Liver (tissue), 9 donors: ENCODE results near the gene PELI2. TPM values are rescaled to one million over a fixed set of nuclear protein-coding genes. Genes with fewer than 3 reads are reported as not detected.

Experiments
- DNase-seq: peaks from one replicate; pipeline ENCODE4 v3.0.0-alpha.2; 2017; ENCODE audit warnings: low spot score
- H3K27ac ChIP-seq, 2 donors: one replicate each; pipeline ENCODE4 v1.7.0; 2013; ENCODE audit warnings: inconsistent platforms in 2 of 2, low read length in 2 of 2, control low read depth in 1 of 2, low read depth in 1 of 2, mild to moderate bottlenecking in 1 of 2
- H3K27me3 ChIP-seq, 4 donors: one replicate each; pipeline versions ENCODE4 v1.6.1 to v1.7.0; 2013; ENCODE audit warnings: low read length in 3 of 4, inconsistent platforms in 1 of 4, mild to moderate bottlenecking in 1 of 4, moderate library complexity in 1 of 4; ENCODE audit not compliant: control insufficient read depth in 4 of 4, insufficient read depth in 4 of 4
- H3K36me3 ChIP-seq, 4 donors: one replicate each; pipeline versions ENCODE4 v1.6.1 to v1.7.0; 2013; ENCODE audit warnings: low read length in 3 of 4, mild to moderate bottlenecking in 3 of 4, low read depth in 1 of 4, moderate library complexity in 1 of 4; ENCODE audit not compliant: control insufficient read depth in 4 of 4, insufficient read depth in 3 of 4
- H3K4me1 ChIP-seq, 4 donors: one replicate each; pipeline versions ENCODE4 v1.6.1 to v1.7.0; 2013; ENCODE audit warnings: low read length in 3 of 4, mild to moderate bottlenecking in 3 of 4, moderate library complexity in 1 of 4; ENCODE audit not compliant: control insufficient read depth in 4 of 4, insufficient read depth in 4 of 4
- H3K4me3 ChIP-seq, 3 donors: one replicate each; pipeline versions ENCODE4 v1.6.1 to v1.7.0; 2013; ENCODE audit warnings: low read length in 3 of 3, control low read depth in 1 of 3, low read depth in 1 of 3, mild to moderate bottlenecking in 1 of 3
- H3K9ac ChIP-seq, 2 donors: one replicate each; pipeline ENCODE4 v1.7.0; 2013; ENCODE audit warnings: low read length in 2 of 2, mild to moderate bottlenecking in 2 of 2, moderate library complexity in 2 of 2, control low read depth in 1 of 2, low read depth in 1 of 2
- H3K9me3 ChIP-seq, 4 donors: one replicate each; pipeline versions ENCODE4 v1.6.1 to v1.7.0; 2013; ENCODE audit warnings: low read length in 3 of 4; ENCODE audit not compliant: control insufficient read depth in 4 of 4
- EGR1 ChIP-seq, 2 donors: IDR thresholded peaks; 2 replicates each; pipeline ENCODE4 v1.6.1; 2016 to 2018; ENCODE audit warnings: antibody characterized with exemption in 2 of 2, low read depth in 2 of 2
- FOXA1 ChIP-seq: IDR thresholded peaks from 2 replicates; pipeline ENCODE4 v1.6.1; 2016; ENCODE audit warnings: antibody characterized with exemption
- FOXA2 ChIP-seq: IDR thresholded peaks from 2 replicates; pipeline ENCODE4 v1.6.1; 2016; ENCODE audit warnings: antibody characterized with exemption
- GABPA ChIP-seq, 2 donors: IDR thresholded peaks in 1 of 2; conservative IDR thresholded peaks in 1 of 2; 2 replicates each; pipeline ENCODE4 v1.6.1; 2016; ENCODE audit warnings: antibody characterized with exemption in 2 of 2, mild to moderate bottlenecking in 1 of 2, moderate library complexity in 1 of 2
- HNF4A ChIP-seq, 2 donors: conservative IDR thresholded peaks; 2 replicates each; pipeline ENCODE4 v1.6.1; 2016; ENCODE audit warnings: antibody characterized with exemption in 2 of 2, mild to moderate bottlenecking in 2 of 2
- HNF4G ChIP-seq: IDR thresholded peaks from 2 replicates; pipeline ENCODE4 v1.6.1; 2016; ENCODE audit warnings: antibody characterized with exemption
- JUND ChIP-seq, 2 donors: IDR thresholded peaks; 2 replicates each; pipeline ENCODE4 v1.6.1; 2016; ENCODE audit warnings: antibody characterized with exemption in 2 of 2
- NR2F2 ChIP-seq: IDR thresholded peaks from 2 replicates; pipeline ENCODE4 v1.6.1; 2016; ENCODE audit warnings: antibody characterized with exemption
- RAD21 ChIP-seq, 2 donors: IDR thresholded peaks; 2 replicates each; pipeline ENCODE4 v1.6.1; 2016; ENCODE audit warnings: antibody characterized with exemption in 2 of 2, mild to moderate bottlenecking in 2 of 2
- RXRA ChIP-seq, 2 donors: IDR thresholded peaks; 2 replicates each; pipeline ENCODE4 v1.6.1; 2017 to 2018; ENCODE audit warnings: antibody characterized with exemption in 2 of 2, mild to moderate bottlenecking in 1 of 2
- SP1 ChIP-seq: IDR thresholded peaks from 2 replicates; pipeline ENCODE4 v1.6.1; 2018; ENCODE audit warnings: antibody characterized with exemption, mild to moderate bottlenecking
- TAF1 ChIP-seq: conservative IDR thresholded peaks from 2 replicates; pipeline ENCODE4 v1.6.1; 2016; ENCODE audit warnings: antibody characterized with exemption, mild to moderate bottlenecking
- YY1 ChIP-seq: IDR thresholded peaks from 2 replicates; pipeline ENCODE4 v1.6.1; 2016; ENCODE audit warnings: antibody characterized with exemption, mild to moderate bottlenecking
- WGBS: extraction: QIAGEN DNeasy Blood & Tissue Kit; methylation state at CpG from one replicate; pipeline ENCODE4 v1.1.7; 2013; 5-methylcytosine and 5-hydroxymethylcytosine counted together
- polyA plus RNA-seq, 2 donors: library from polyadenylated mRNA; stranded (reverse) in 1 of 2; unstranded in 1 of 2; fragments of 200-250 nt in 1 of 2; fragments of >200 nt in 1 of 2; fragmentation: Nextera tagmentation in 1 of 2; extraction: Ambion mirVana in 1 of 2; gene quantifications; one replicate each; pipeline versions ENCODE4 v1.2.1 to v1.2.3, GENCODE V29; 2013 to 2015
- total RNA-seq, 2 donors: library from RNA; depleted of rRNA; stranded (reverse); fragments of >200 nt; gene quantifications; one replicate each; pipeline ENCODE4 v1.2.3, GENCODE V29; 2014
- TF ChIP-seq, protein P1 (sequence below): IDR thresholded peaks from 2 replicates; pipeline ENCODE4 v1.6.1; 2016; ENCODE audit warnings: antibody characterized with exemption
- TF ChIP-seq, protein P2 (sequence below): IDR thresholded peaks from 2 replicates; pipeline ENCODE4 v1.6.1; 2016; ENCODE audit warnings: antibody characterized with exemption
- TF ChIP-seq, protein P3 (sequence below): fragments of 150-350 bp; IDR thresholded peaks from 2 replicates; pipeline ENCODE4 v1.5.1; 2017; ENCODE audit warnings: improper control_type of control experiment, low read depth, low read length; ENCODE audit not compliant: missing input control
- TF ChIP-seq, protein P4 (sequence below): IDR thresholded peaks from 2 replicates; pipeline ENCODE4 v1.6.1; 2016; ENCODE audit warnings: antibody characterized with exemption, mild to moderate bottlenecking
- TF ChIP-seq, protein P5 (sequence below): IDR thresholded peaks from 2 replicates; pipeline ENCODE4 v1.6.1; 2016; ENCODE audit warnings: antibody characterized with exemption
- donor health status: healthy.
- donor health status: healthy.
- donor health status: healthy.
- donor health status: healthy.
- donor health status: healthy.

The PELI2 gene
- total and polyA plus RNA-seq, 4 donors, result 0.68 to 2.9 (median 1.2) TPM

DNA sequence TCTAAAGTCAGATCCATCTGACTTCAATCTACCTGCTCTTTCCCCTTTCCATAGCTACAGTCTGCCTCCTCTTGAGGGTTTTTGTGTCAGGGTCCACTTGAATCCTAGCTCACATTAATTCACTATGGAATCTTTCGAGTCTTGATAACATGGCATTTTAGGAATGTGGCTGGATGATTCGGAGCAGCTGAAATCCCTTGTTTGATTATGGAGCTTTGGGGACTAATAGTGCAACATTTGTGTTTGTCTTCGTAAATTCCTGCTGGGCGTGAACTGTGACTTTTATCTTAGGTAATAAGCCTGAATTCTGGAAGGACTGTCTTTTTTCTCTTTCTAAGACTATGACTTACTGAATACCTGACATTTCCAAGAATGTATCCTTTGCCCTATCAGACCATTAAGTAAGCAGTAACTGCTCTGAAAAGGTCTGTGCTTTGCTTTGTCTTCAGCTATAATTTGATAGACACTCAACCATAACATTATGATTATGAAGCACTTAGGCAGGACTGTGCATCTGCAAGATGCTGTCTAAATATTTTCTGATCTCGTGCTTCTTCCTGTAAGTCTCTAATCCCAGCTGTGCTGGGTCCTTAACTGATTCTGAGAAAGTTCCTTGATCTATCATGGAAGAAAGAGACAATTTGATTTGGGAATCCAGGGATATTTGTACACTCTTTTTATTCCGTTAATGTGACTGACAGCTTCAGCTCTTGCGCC lies 19.0 kb upstream of the PELI2 start:
- 40% methylated on average over 7 of the region's 7 CpGs for WGBS
- Histone ChIP-seq H3K36me3 (no peaks in the 10 kb centered on the region), H3K9me3 (no peaks in the 10 kb centered on the region), H3K27ac (no peak overlapping the region), H3K4me3 (no peak overlapping the region), H3K4me1 (no peaks in the 10 kb centered on the region), H3K9ac (no peak overlapping the region), H3K27me3 (peaks cover 0 to 3% (median 1%) of the 10 kb centered on the region in 4 donors)
- no peak for DNase-seq
- TF ChIP-seq, protein P1, sequence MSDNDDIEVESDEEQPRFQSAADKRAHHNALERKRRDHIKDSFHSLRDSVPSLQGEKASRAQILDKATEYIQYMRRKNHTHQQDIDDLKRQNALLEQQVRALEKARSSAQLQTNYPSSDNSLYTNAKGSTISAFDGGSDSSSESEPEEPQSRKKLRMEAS, result no peak

DNA sequence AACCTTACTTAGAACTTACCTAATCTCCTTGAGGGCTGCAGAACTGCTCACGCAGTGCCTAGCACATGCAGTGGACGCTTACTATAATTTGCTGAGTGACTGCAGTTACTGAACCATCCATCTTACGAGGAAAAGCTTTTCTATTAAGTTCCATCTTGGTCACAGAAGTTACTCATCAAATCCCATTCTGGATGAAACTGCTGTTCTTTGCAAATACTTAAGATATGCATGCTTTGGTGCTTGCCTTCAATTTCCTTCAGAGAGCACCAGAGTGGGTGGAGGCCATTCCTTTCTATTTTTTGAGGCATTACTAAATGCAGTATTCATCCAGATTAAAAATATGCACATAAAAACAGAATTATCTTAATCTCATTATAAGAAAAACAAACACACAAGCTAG lies 17.7 kb upstream of the PELI2 start:
- TF ChIP-seq, protein P2, sequence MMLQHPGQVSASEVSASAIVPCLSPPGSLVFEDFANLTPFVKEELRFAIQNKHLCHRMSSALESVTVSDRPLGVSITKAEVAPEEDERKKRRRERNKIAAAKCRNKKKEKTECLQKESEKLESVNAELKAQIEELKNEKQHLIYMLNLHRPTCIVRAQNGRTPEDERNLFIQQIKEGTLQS, result no peak
- no peak for TF ChIP-seq FOXA1
- no peak for TF ChIP-seq HNF4G
- TF ChIP-seq YY1, result no peak
- TF ChIP-seq SP1, result no peak
- TF ChIP-seq TAF1, result no peak
- TF ChIP-seq RXRA (IDR thresholded peaks at IDR 0.05), result no peak
- TF ChIP-seq EGR1 (IDR thresholded peaks at IDR 0.05; ENCODE audit: low read depth in 2 of 2), result no peak
- TF ChIP-seq RAD21 (IDR thresholded peaks at IDR 0.05), result no peak
- TF ChIP-seq FOXA2, result no peak
- no peaks in the 10 kb centered on the region for H3K4me1 ChIP-seq
- no peak for DNase-seq
- H3K36me3 ChIP-seq, result no peaks in the 10 kb centered on the region
- peaks cover 0 to 3% (median 1%) of the 10 kb centered on the region in 4 donors for H3K27me3 ChIP-seq
- 86% methylated on average over 3 of the region's 3 CpGs for WGBS
- H3K9me3 ChIP-seq, result no peaks in the 10 kb centered on the region
- no peak overlapping the region for H3K27ac ChIP-seq
- no peak overlapping the region for H3K4me3 ChIP-seq
- no peak overlapping the region for H3K9ac ChIP-seq

DNA sequence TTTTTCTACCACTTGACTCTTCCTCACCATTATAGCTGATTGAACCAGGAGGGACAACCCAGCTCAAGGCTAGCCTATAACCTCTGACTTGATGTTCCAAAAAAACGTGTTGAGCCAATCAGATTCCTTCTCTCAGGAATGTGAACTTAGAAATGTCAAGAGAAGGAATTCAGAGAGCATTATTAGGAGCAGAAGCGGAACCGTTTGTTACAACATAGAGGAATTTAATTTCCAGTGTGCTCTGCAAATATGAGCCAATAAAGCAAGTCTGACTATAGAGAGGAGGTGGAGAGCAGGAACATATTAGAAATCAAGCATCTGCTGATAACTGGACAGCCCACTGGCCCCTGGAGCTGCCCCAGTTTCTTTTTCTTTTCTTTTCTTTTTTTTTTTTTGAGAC lies 15.3 kb upstream of the PELI2 start:
- Histone ChIP-seq H3K27ac (no peak overlapping the region), H3K4me3 (no peak overlapping the region), H3K9me3 (no peaks in the 10 kb centered on the region), H3K27me3 (peaks cover 0 to 3% (median 1%) of the 10 kb centered on the region in 4 donors), H3K9ac (no peak overlapping the region), H3K4me1 (no peaks in the 10 kb centered on the region), H3K36me3 (no peaks in the 10 kb centered on the region)
- DNase-seq, result no peak
- TF ChIP-seq, protein P3, sequence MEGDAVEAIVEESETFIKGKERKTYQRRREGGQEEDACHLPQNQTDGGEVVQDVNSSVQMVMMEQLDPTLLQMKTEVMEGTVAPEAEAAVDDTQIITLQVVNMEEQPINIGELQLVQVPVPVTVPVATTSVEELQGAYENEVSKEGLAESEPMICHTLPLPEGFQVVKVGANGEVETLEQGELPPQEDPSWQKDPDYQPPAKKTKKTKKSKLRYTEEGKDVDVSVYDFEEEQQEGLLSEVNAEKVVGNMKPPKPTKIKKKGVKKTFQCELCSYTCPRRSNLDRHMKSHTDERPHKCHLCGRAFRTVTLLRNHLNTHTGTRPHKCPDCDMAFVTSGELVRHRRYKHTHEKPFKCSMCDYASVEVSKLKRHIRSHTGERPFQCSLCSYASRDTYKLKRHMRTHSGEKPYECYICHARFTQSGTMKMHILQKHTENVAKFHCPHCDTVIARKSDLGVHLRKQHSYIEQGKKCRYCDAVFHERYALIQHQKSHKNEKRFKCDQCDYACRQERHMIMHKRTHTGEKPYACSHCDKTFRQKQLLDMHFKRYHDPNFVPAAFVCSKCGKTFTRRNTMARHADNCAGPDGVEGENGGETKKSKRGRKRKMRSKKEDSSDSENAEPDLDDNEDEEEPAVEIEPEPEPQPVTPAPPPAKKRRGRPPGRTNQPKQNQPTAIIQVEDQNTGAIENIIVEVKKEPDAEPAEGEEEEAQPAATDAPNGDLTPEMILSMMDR, result no peak
- TF ChIP-seq FOXA1 (no peak), TAF1 (no peak), YY1 (no peak), RXRA (IDR thresholded peaks at IDR 0.05) (no peak), GABPA (IDR thresholded peaks at IDR 0.05 in 1 of 2, conservative IDR thresholded peaks at IDR 0.05 in 1 of 2) (no peak), EGR1 (IDR thresholded peaks at IDR 0.05; ENCODE audit: low read depth in 2 of 2) (no peak), NR2F2 (no peak), HNF4G (no peak), HNF4A (conservative IDR thresholded peaks at IDR 0.05) (no peak), SP1 (no peak), JUND (IDR thresholded peaks at IDR 0.05) (no peak), FOXA2 (no peak), RAD21 (IDR thresholded peaks at IDR 0.05) (no peak)
- TF ChIP-seq, protein P1, result no peak
- TF ChIP-seq, protein P4, sequence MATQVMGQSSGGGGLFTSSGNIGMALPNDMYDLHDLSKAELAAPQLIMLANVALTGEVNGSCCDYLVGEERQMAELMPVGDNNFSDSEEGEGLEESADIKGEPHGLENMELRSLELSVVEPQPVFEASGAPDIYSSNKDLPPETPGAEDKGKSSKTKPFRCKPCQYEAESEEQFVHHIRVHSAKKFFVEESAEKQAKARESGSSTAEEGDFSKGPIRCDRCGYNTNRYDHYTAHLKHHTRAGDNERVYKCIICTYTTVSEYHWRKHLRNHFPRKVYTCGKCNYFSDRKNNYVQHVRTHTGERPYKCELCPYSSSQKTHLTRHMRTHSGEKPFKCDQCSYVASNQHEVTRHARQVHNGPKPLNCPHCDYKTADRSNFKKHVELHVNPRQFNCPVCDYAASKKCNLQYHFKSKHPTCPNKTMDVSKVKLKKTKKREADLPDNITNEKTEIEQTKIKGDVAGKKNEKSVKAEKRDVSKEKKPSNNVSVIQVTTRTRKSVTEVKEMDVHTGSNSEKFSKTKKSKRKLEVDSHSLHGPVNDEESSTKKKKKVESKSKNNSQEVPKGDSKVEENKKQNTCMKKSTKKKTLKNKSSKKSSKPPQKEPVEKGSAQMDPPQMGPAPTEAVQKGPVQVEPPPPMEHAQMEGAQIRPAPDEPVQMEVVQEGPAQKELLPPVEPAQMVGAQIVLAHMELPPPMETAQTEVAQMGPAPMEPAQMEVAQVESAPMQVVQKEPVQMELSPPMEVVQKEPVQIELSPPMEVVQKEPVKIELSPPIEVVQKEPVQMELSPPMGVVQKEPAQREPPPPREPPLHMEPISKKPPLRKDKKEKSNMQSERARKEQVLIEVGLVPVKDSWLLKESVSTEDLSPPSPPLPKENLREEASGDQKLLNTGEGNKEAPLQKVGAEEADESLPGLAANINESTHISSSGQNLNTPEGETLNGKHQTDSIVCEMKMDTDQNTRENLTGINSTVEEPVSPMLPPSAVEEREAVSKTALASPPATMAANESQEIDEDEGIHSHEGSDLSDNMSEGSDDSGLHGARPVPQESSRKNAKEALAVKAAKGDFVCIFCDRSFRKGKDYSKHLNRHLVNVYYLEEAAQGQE, result no peak
- TF ChIP-seq, protein P5, sequence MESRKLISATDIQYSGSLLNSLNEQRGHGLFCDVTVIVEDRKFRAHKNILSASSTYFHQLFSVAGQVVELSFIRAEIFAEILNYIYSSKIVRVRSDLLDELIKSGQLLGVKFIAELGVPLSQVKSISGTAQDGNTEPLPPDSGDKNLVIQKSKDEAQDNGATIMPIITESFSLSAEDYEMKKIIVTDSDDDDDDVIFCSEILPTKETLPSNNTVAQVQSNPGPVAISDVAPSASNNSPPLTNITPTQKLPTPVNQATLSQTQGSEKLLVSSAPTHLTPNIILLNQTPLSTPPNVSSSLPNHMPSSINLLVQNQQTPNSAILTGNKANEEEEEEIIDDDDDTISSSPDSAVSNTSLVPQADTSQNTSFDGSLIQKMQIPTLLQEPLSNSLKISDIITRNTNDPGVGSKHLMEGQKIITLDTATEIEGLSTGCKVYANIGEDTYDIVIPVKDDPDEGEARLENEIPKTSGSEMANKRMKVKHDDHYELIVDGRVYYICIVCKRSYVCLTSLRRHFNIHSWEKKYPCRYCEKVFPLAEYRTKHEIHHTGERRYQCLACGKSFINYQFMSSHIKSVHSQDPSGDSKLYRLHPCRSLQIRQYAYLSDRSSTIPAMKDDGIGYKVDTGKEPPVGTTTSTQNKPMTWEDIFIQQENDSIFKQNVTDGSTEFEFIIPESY, result no peak
- TF ChIP-seq, protein P2, result no peak
- 71% methylated on average over 3 of the region's 3 CpGs for WGBS
